ENCODE measurements around the gene ARID3B. TPM values are rescaled to one million over a fixed set of nuclear protein-coding genes. Genes with fewer than 3 reads are reported as not detected.

The ARID3B gene
- total RNA-seq, 1 donor from 2014 or later: 2.7 TPM

- intact Hi-C loops (cut with DNase I): no loop called here
Observed at GRCh38 chr15:74555192-74555591, 14.2 kb downstream of the ARID3B start.

GRCh38 chr15:74558706-74559105 lies 17.7 kb downstream of the ARID3B start:
- intact Hi-C loops (cut with DNase I): no loop called here
- no peak for DNase-seq (ENCODE audit: low spot score)

More at GRCh38 chr15:74555192-74555591, 14.2 kb downstream of the ARID3B start:
- no peak for DNase-seq (ENCODE audit: low spot score)

- intact Hi-C loops (cut with DNase I): no loop called here
- no peak for DNase-seq (ENCODE audit: low spot score)
Observed at GRCh38 chr15:74563442-74563841, 22.4 kb downstream of the ARID3B start.

GRCh38 chr15:74564182-74564581 lies 23.2 kb downstream of the ARID3B start:
- DNase-seq (ENCODE audit: low spot score): no peak
- intact Hi-C loops (cut with DNase I): no loop called here

GRCh38 chr15:74565381-74566085 lies 24.5 kb downstream of the ARID3B start:
- no peak for DNase-seq (ENCODE audit: low spot score)
- intact Hi-C loops (cut with DNase I): no loop called here

GRCh38 chr15:74568594-74568993 lies 27.6 kb downstream of the ARID3B start:
- no peak for DNase-seq (ENCODE audit: low spot score)
- intact Hi-C loops (cut with DNase I): no loop called here

- DNase-seq (ENCODE audit: low spot score): no peak
- intact Hi-C loops (cut with DNase I): no loop called here
Observed at GRCh38 chr15:74569731-74570070, 28.7 kb downstream of the ARID3B start.

GRCh38 chr15:74571191-74571590 lies 30.2 kb downstream of the ARID3B start:
- DNase-seq (ENCODE audit: low spot score): no peak
- intact Hi-C loops (cut with DNase I): no loop called here

- no peak for DNase-seq (ENCODE audit: low spot score)
- intact Hi-C loops (cut with DNase I): no loop called here
Observed at GRCh38 chr15:74573987-74574386, 33.0 kb downstream of the ARID3B start.

GRCh38 chr15:74578496-74578994 lies 37.5 kb downstream of the ARID3B start:
- intact Hi-C loops (cut with DNase I): no loop called here
- no peak for DNase-seq (ENCODE audit: low spot score)

- intact Hi-C loops (cut with DNase I): no loop called here
- no peak for DNase-seq (ENCODE audit: low spot score)
Observed at GRCh38 chr15:74579001-74579400, 38.0 kb downstream of the ARID3B start.

GRCh38 chr15:74580538-74581350 lies 39.7 kb downstream of the ARID3B start:
- no peak for DNase-seq (ENCODE audit: low spot score)
- intact Hi-C loops (cut with DNase I): no loop called here

- no peak for DNase-seq (ENCODE audit: low spot score)
- intact Hi-C loops (cut with DNase I): no loop called here
Observed at GRCh38 chr15:74584204-74584603, 43.2 kb downstream of the ARID3B start.

GRCh38 chr15:74584779-74585178 lies 43.8 kb downstream of the ARID3B start:
- no peak for DNase-seq (ENCODE audit: low spot score)
- intact Hi-C loops (cut with DNase I): no loop called here

- intact Hi-C loops (cut with DNase I): no loop called here
- no peak for DNase-seq (ENCODE audit: low spot score)
Observed at GRCh38 chr15:74585191-74585590, 44.2 kb downstream of the ARID3B start.

GRCh38 chr15:74585857-74586256 lies 44.8 kb downstream of the ARID3B start:
- intact Hi-C loops (cut with DNase I): no loop called here
- DNase-seq (ENCODE audit: low spot score): no peak

GRCh38 chr15:74589826-74590225 lies 48.8 kb downstream of the ARID3B start:
- DNase-seq (ENCODE audit: low spot score): no peak
- intact Hi-C loops (cut with DNase I): no loop called here

- intact Hi-C loops (cut with DNase I): no loop called here
- no peak for DNase-seq (ENCODE audit: low spot score)
Observed at GRCh38 chr15:74592222-74592621, 51.2 kb downstream of the ARID3B start.

- intact Hi-C loops (cut with DNase I): no loop called here
- DNase-seq (ENCODE audit: low spot score): no peak
Observed at GRCh38 chr15:74593122-74593521, 52.1 kb downstream of the ARID3B start.

GRCh38 chr15:74594455-74594854 lies 53.4 kb downstream of the ARID3B start:
- no peak for DNase-seq (ENCODE audit: low spot score)
- intact Hi-C loops (cut with DNase I): no loop called here

- intact Hi-C loops (cut with DNase I): no loop called here
- no peak for DNase-seq (ENCODE audit: low spot score)
Observed at GRCh38 chr15:74595271-74595670, 54.3 kb downstream of the ARID3B start.

Data from cardiac septum (tissue), 1 donor.